KMS-11 (cell line): ENCODE results near the gene CHMP3.
A peak's percentile ranks its signal among the peaks of the same experiment; 100 is the strongest.

Experiments used
- H2AFZ ChIP-seq: fragments of 200-600 bp; sonication (generic); 2 replicates; pipeline ENCODE4 v1.6.1; 2016; ENCODE audit warnings: antibody characterized with exemption, mixed run types, low read depth
- H3K27ac ChIP-seq: fragments of 200-600 bp; sonication (generic); 2 replicates; pipeline ENCODE4 v1.6.1; 2016; ENCODE audit warnings: mild to moderate bottlenecking, mixed run types
- H3K27me3 ChIP-seq: fragments of 200-600 bp; sonication (generic); 2 replicates; pipeline ENCODE4 v1.6.1; 2017; ENCODE audit warnings: mild to moderate bottlenecking, low read depth, mixed run types, moderate library complexity; ENCODE audit not compliant: insufficient read depth
- H3K36me3 ChIP-seq: fragments of 200-600 bp; sonication (generic); 2 replicates; pipeline ENCODE4 v1.6.1; 2017; ENCODE audit warnings: mild to moderate bottlenecking, mixed run types; ENCODE audit not compliant: insufficient read depth
- H3K4me1 ChIP-seq: fragments of 200-600 bp; sonication (generic); 2 replicates; pipeline ENCODE4 v1.6.1; 2016; ENCODE audit warnings: mild to moderate bottlenecking, low read depth, mixed run types; ENCODE audit not compliant: poor library complexity, severe bottlenecking
- H3K4me2 ChIP-seq: fragments of 200-600 bp; sonication (generic); 2 replicates; pipeline ENCODE4 v1.7.0; 2016; ENCODE audit warnings: mild to moderate bottlenecking, mixed run types
- H3K4me3 ChIP-seq: fragments of 200-600 bp; sonication (generic); IDR thresholded peaks from 2 replicates; pipeline ENCODE4 v1.6.1; 2017; ENCODE audit warnings: low read depth, low read length, mixed read lengths; ENCODE audit not compliant: insufficient read depth
- H3K79me2 ChIP-seq: fragments of 200-600 bp; sonication (generic); 2 replicates; pipeline ENCODE4 v1.6.1; 2016; ENCODE audit warnings: low read depth, mixed run types; ENCODE audit not compliant: insufficient read depth
- H3K9ac ChIP-seq: fragments of 200-600 bp; sonication (generic); 2 replicates; pipeline ENCODE4 v1.6.1; 2016; ENCODE audit warnings: mild to moderate bottlenecking, mixed run types
- H4K20me1 ChIP-seq: fragments of 200-600 bp; sonication (generic); 2 replicates; pipeline ENCODE4 v1.6.1; 2016; ENCODE audit warnings: mild to moderate bottlenecking, mixed run types; ENCODE audit not compliant: insufficient read depth
- CTCF ChIP-seq: fragments of 200-600 bp; sonication (generic); conservative IDR thresholded peaks from 2 replicates; pipeline ENCODE4 v1.6.1; 2017; ENCODE audit warnings: low read depth, mild to moderate bottlenecking, antibody characterized with exemption, low read length, moderate library complexity, mixed read lengths

The CHMP3 gene

GRCh38 chr2:86562922-86563649, at the start of gene CHMP3:
TSS of gene CHMP3 (minus strand) at chr2:86563443. CDS start at chr2:86563348, 95 bp downstream.
- no peaks in the 10 kb centered on the region for H3K36me3 ChIP-seq
- peak within 1 kb of the TSS; percentile 93 for H3K27ac ChIP-seq
- H4K20me1 ChIP-seq: no peaks in the 10 kb centered on the region
- peak within 1 kb of the TSS; percentile 93 for H3K4me2 ChIP-seq
- H3K4me1 ChIP-seq: peaks cover 15% of the 10 kb centered on the region
- TF ChIP-seq CTCF: no peak
- H3K9ac ChIP-seq: peak within 1 kb of the TSS; percentile 97
- no peaks in the 10 kb centered on the region for H3K27me3 ChIP-seq
- peaks cover 31% of the 10 kb centered on the region for H3K79me2 ChIP-seq
- H3K4me3 ChIP-seq: peak within 1 kb of the TSS; percentile 89
- peak within 1 kb of the TSS; percentile 85 for H2AFZ ChIP-seq

GRCh38 chr2:86610871-86611270, 47.6 kb upstream of the CHMP3 start:
- H3K4me2 ChIP-seq: no peak overlapping the region
- peaks cover 6% of the 10 kb centered on the region for H3K4me1 ChIP-seq
- H4K20me1 ChIP-seq: no peaks in the 10 kb centered on the region
- no peak overlapping the region for H3K27ac ChIP-seq
- no peak for TF ChIP-seq CTCF
- no peak overlapping the region for H3K9ac ChIP-seq
- H3K79me2 ChIP-seq: peaks cover 14% of the 10 kb centered on the region; the same call in 1 of the 2 replicates
- H3K4me3 ChIP-seq: no peak overlapping the region
- peaks cover 18% of the 10 kb centered on the region; the same call in 1 of the 2 replicates for H3K36me3 ChIP-seq
- H3K27me3 ChIP-seq: no peaks in the 10 kb centered on the region
- no peak overlapping the region for H2AFZ ChIP-seq

- Histone ChIP-seq H3K27ac (no peak overlapping the region), H3K27me3 (no peaks in the 10 kb centered on the region), H3K4me3 (no peak overlapping the region), H4K20me1 (no peaks in the 10 kb centered on the region), H3K4me2 (no peak overlapping the region), H2AFZ (no peak overlapping the region), H3K9ac (no peak overlapping the region), H3K79me2 (peaks cover 6% of the 10 kb centered on the region; the same call in 1 of the 2 replicates), H3K36me3 (peaks cover 11% of the 10 kb centered on the region; the same call in 1 of the 2 replicates), H3K4me1 (no peaks in the 10 kb centered on the region)
- TF ChIP-seq CTCF: no peak
Observed at GRCh38 chr2:86608832-86609410, 45.7 kb upstream of the CHMP3 start.

GRCh38 chr2:86603905-86604304, 40.7 kb upstream of the CHMP3 start:
- H3K79me2 ChIP-seq: no peaks in the 10 kb centered on the region
- H3K36me3 ChIP-seq: peaks cover 3% of the 10 kb centered on the region; the same call in 1 of the 2 replicates
- no peaks in the 10 kb centered on the region for H3K4me1 ChIP-seq
- H3K4me3 ChIP-seq: no peak overlapping the region
- no peak overlapping the region for H3K27ac ChIP-seq
- H3K4me2 ChIP-seq: no peak overlapping the region
- H2AFZ ChIP-seq: no peak overlapping the region
- no peaks in the 10 kb centered on the region for H3K27me3 ChIP-seq
- H4K20me1 ChIP-seq: no peaks in the 10 kb centered on the region
- TF ChIP-seq CTCF: no peak
- H3K9ac ChIP-seq: no peak overlapping the region
